ENCODE data around the gene DLG4.

DLG4 gene

DNA sequence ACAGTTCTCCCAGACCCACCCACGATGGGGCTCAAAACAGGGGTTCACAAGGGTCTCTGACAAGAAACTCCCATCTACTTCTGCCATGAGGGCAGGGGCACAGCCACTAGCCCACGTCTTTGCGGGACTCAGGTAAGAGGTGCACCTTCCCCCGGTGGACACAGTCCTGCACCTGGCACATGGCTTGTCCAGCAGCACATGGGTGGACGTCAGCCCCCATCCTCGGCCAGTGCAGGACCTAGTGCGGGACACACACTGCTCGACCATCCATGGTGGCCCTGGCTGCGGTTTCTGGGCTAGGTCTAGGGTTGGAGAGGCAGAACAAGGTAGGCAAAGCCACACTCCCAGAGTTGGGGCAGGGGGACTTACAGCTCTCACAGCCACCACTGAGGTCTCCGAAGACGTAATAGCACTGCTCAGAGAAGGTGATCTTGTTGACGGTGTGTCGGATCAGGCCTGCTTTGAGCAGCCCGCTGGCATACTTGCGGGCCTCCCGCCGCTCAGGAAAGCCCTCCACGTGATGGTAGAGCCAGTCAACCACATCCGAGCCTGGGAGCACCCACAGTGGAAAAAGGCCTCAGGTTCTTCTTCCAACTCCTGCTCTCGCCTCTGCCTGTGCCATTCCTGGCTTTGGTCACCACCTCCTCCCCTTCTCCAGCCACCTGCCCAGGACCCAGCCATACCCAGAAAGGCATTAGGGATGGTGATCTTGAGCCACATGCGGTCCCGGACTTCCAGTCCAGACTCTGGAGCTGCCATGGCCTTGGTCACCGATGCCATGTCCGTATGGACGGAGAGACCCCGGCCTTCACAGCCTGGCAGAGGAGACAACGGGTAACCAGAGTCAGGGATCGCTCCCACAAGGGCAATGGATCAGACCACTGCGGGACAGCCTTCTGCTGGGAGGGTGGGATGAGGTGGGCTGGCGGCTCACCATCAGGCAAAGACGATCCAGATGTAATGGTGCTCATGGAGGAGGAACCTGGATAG is 7.4 kb upstream of the DLG4 start:
- no peak for DNase-seq

DNA sequence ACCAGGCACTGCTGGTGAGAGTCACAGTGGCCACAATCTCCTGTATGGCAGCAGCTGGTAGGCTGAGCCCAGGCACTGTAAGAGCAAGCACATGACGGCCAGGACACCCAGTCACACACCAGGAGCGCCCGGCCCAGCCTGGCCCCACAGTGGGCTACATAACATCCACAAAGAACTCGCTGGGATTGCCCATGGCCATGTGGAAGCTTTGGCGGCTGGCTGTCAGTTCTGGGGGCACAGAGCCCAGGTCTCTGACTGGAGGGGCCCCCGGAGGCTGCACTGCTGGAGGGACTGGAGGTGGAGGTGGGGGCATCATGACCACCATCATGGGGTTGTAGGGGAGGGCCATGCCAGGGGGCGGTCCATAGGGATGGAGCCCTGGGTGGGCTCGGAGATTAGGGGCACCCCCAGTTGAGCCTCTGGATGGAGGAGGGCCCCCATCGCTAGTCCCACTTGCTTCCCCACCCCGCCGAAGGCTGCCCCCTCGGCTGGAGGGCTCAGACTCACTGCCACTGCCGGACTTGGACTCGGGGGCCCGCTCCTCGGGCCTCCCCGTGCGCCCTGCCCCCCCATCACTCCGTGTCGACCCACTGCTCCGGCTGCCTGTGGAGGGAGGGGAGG is 6.2 kb upstream of the DLG4 start:
- DNase-seq, result no peak

DNA sequence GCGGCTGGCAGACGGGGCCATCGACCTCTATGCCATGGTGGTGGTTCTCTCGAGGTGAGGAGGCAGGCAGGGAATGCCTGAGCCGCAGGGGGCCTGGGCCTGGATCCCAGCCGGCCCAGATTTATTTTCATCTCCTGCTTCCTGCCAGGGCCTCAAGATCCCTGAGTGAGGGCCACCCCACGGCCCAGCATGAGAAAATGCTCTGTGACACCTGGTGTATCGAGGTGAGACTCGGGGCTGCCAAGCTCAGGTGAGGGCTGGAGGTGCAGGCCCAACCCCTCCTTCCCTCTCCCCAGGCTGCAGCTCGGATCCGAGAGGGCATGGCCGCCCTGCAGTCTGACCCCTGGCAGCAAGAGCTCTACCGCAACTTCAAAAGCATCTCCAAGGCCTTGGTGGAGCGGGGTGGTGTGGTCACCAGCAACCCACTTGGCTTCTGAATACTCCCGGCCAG is 5.0 kb upstream of the DLG4 start:
- no peak for DNase-seq

DNA sequence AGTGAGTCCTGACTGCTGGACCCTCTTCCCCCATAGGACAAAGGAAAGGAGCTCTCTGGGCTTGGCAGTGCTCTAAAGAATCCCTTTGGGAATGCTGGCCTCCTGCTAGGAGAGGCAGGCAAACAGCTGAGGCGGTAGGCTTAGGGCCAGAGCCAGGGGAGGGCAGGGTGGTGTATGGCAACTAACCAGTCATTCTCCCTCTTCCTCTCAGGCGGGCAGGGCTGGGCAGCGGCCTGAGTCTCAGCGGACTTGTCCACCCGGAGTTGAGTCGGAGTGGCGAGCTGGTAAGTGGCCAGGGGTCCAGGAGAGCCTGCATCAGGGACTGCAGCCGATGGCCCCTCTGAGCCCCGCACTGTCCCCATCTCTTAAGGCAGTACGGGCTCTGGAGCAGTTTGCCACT is 4.5 kb upstream of the DLG4 start:
- DNase-seq, result no peak

DNA sequence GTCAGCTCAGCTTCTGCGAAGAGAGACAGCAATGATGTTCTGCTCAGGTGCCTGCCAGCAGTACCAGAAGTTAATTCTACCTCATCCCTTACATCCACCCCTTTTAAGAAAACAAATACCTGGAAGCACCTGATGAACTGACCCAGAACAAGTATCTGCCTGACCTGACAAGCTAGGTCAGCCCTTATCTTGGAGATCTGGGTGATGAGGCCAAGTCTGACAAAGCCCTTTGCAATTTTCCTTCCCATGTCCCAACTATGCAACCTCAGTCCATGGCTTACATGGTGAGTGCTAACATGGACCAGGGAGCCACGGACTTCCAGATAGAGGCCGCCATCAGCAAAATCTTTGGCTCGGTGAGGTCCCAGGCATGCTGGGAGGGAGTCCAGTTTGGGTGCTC is 3.7 kb upstream of the DLG4 start:
- no peak for DNase-seq

DNA sequence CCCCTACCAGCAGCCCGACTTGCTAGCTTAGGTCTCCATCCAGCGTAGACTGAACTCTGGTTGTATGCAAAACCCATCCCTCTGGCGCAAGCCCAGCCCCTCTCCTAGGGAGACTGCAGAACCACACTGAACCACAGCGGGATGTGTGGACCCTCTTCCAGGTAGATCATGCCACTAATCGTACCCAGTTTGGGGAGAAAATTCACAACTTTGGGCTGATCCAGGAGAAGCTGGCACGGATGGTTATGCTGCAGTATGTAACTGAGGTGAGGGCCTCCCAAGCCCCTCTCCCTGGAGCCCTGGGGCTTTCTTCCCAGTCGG is 3.3 kb upstream of the DLG4 start:
- no peak for DNase-seq

DNA sequence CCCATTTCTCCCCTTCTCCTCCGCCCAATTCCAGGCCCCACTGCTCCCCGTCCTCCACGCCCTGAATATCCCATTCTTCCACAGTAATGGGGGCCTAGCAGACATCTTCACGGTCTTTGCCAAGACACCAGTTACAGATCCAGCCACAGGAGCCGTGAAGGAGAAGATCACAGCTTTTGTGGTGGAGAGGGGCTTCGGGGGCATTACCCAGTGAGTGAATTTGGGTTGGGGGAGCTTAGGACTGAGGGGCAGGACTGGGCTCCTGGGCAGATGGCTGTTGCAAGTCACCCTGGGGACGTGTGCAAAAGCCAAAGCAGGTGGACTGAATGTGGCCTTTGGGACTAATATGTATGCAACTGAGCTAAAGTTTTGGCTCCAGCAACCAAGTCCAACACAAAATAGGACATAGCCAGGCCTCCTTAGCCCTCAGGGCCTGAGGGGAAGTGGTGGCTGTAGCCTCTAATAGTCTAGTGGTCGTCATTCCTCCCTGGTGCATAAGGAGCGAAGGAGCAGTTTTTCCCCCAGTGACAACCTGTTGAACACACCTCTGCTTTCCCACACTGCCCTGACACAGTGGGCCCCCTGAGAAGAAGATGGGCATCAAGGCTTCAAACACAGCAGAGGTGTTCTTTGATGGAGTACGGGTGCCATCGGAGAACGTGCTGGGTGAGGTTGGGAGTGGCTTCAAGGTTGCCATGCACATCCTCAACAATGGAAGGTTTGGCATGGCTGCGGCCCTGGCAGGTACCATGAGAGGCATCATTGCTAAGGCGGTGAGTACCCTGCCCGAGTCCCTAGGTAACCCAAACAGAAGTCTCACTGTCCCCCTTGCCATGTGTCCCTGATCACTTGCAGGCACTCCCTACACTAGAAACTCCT is 2.7 kb upstream of the DLG4 start:
- DNase-seq, result no peak

DNA sequence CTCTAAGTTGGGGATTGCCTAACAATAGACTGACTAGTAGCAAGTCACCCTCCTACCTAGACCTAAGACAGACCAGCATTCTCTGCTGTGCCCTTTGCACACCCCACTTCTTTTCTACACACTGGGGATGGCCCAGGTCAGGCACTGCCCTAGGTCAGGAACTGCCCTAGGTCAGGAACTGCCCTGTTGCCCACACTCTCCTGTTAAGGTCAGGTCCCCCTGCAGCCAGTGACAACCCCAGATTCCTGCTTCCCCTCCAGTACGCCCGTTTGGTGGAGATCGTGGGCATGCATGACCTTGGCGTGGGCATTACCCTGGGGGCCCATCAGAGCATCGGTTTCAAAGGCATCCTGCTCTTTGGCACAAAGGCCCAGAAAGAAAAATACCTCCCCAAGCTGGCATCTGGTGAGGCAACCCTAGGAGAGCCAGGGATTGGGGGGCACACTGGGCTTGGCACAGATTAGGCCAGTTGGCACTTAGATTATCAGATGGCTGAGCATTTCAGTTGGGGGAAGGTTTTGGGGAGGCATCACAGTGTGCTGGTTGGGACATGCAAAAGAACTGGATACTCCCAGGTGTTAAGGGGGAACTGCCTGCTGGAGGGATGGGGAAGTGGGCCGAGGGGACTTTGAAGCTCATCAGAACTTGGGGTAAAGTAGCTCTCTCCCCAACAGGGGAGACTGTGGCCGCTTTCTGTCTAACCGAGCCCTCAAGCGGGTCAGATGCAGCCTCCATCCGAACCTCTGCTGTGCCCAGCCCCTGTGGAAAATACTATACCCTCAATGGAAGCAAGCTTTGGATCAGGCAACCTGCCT is 1.8 kb upstream of the DLG4 start:
- DNase-seq, result no peak

DNA sequence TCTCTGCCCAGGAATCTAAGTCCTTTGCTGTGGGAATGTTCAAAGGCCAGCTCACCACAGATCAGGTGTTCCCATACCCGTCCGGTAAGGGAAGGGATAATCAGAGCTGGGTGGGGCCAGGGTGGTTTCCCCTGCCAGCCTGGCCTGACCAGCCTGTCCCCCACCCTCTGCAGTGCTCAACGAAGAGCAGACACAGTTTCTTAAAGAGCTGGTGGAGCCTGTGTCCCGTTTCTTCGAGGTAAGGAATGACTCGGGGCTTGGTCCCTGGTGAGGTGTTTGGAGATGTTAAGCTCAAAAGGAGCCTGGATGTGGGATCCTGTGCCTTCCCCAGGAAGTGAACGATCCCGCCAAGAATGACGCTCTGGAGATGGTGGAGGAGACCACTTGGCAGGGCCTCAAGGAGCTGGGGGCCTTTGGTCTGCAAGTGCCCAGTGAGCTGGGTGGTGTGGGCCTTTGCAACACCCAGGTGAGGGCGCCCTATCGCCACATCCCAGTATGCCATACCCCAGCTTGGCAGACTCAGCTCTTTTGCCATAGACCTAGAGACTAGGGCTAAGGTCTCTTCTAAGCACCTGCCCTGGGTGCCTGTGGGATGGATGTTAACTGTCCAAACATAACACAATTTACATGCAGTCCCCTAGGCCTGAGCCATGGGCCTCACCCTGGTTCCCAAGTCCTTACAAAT is 1.1 kb upstream of the DLG4 start:
- DNase-seq, result peak; percentile 43

DNA sequence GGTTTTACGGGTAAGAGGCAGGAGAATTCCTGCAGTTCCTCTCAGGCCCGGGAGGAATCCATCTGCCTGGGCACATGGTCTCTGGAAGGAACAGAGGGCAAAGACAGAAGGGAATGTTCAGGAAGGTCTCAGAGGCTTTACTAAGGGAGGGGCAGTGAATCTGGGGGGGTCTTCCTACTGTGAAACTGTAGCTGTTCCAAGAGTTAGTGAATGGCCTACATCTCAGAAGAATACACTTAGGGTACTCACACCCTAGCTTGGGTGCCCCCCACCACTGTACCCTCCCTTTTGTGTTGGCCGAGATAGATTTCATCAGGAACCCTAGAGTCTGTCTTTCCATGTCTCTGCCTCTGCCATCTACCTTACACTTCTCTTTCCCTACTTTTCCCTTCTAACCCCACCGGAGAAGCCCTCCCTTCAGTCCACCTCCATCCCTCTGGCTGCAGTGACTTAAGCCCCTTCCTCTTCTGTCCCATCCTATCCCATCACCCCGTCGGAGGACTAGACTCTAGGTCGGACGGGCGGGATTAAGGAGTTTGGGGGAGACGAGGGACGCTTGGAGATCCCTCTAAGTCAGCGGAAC is 316 bp downstream of the DLG4 start:
- DNase-seq, result no peak

DNA sequence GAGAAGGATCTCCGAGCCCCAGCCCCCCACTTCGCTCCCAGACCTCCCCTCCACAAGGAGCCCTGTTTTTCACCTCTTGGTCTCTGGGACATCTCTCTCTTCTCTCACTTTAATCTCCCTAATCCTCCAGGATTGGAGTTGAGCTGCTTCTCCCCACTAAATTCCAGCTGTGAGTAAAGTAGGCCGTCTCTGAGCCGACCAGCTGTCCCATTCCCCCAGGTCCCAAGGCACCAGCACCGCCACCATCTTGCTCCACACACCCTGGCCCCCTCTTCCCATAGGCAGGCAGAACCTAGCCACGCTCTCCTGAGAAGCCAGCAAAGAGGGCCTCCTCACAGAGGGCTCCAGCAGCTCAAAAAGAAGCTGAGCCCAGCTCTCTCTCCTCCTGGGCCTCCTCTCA is 878 bp downstream of the DLG4 start:
- no peak for DNase-seq

DNA sequence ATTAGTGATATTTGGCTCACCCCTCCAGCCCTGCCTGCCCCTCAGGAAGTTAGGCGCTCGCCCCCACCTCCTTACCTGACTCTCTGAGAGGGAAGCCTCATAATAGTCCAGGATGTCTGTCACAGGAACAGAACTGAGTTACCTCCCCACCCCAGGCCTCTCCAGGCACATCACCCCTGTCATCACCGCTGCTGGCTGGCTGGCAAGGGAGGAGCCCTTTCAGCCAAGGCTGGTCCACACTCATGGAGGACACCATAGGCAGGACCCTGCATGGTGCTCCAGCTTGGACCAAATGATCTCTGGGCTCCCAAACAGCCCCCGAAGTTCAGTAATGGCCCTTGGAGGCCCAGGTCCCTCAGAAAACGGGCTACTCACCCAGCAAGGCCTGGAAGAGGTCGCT is 1.5 kb downstream of the DLG4 start:
- DNase-seq, result no peak

DNA sequence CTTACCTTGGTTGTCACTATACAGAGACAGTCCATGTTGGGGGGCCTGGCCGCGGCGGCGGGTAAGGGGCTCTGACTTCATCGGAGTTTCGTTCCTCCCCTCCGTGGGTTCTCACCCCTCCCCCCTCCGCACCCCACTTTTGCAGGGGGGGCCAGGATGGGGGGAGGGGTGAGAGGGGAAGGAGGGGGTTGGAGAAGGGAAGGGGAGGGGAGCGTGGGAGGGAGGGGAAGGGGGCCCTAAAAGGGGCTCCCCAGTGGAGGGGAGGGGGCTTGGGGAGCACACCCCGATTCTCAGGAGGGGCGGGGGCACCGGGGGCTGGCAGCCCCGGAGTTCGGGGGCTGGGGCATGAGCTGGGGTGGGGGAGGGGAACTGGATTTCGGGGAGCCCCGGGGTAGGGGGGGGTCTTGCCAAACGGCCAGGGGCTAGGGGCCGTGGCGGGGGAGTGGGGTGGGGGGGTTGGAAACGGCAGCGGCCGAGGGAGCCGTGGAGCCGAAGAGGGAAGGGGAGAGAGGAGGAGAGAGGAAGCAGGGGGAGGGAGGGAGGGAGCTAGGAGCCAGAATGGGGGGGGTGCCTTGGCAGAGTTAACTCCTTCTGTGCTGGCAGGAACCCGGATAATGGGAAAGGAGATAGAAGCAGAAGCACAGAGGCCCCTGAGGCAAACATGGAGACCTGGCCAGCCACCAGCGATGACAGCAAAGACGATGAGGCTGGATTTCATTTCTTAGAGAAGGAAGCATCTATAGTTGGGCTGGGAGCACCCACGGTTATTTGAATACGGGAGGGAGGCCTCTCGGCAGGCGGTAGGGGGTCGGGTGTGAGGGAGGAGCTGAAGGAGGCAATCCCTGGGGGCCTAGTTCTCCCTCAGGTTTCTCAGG is 2.3 kb downstream of the DLG4 start:
- no peak for DNase-seq

DNA sequence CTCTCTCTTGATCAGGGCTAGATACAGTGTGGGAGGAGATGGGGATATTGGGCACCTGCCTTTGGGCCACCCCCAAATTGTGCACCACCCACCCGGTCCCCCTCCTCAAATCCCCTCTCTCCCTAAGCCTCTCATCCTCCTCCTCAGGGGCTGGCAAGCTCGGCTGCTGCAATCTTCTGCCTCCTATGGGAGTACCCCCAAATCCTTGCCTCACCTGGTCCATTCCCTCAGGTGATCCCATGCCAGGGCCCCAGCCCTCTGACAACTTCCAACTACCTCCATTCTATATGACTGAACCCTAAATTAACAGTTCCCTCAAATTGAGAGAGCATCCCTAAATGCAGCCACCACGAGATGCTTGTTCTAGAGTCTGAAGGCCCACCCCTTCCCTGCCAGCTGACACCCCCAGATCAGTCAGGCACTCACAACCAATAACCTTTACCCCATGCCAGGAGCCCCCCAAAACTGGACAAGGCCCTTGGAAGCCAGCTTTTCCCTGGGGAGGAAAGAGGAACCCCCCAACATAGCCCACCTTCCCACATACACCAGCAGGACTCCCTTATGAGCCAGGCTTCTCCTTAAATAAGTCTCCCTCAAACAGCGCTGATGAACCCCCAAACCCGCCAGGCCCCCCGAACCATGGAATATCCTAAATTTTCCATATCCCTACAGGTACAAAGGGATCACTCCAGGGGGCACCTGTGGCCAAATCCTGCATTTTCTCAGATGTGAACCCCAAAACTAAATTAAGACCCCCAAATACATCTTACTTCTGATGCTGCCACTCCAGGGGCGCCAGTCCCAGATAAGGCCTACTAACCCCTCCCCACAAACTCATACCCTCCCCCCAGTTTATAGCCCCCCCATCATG is 3.2 kb downstream of the DLG4 start:
- no peak for DNase-seq

DNA sequence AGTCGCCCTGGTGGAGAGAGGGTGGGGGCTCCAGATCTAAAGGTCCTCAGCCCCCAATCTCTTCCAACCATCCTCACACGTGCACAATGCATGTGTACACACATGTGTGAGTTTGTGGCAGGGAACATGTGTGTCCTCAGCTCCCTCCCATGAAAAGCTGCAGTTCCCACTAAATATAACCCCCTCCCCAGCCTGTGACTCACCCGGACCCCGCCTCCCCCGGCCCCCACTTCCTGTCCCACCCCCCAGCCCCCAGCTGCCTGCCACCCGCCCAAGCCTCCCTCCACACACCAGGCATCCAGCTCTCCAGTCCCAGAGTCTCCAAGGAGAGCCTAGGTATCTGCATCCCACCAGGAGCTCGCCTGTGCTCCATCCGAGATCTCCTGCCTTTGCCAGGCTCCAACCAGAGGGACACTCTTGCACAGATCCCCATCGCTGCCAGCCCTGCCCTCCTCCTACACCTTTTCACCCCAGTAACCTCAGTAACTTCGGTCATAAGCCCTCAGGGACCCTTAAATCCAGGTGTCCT is 3.9 kb downstream of the DLG4 start:
- DNase-seq, result no peak

DNA sequence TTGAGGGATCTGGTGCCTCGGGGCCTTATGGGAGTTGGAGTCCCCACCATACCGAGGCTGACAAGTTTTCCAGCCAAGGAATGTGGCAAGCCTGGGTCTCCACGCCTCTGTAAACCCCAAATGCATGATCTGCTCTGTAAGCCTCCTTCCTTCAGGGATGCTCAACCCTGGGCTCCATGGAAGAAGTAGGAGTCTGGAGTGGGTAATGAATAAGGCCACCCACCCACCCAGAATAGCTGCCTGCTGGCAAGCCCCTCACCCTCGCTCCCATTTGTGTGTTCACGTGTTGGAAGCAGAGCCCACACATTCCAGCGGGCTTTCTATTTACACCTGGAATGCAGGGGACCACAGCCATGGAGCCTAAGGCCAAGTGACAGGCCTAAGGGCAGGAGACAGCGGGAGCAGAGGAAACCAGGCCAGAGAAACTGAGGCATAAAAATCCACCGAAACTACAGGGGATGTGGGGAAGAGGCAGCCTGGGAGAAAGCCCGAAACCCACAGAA is 4.4 kb downstream of the DLG4 start:
- no peak for DNase-seq

DNA sequence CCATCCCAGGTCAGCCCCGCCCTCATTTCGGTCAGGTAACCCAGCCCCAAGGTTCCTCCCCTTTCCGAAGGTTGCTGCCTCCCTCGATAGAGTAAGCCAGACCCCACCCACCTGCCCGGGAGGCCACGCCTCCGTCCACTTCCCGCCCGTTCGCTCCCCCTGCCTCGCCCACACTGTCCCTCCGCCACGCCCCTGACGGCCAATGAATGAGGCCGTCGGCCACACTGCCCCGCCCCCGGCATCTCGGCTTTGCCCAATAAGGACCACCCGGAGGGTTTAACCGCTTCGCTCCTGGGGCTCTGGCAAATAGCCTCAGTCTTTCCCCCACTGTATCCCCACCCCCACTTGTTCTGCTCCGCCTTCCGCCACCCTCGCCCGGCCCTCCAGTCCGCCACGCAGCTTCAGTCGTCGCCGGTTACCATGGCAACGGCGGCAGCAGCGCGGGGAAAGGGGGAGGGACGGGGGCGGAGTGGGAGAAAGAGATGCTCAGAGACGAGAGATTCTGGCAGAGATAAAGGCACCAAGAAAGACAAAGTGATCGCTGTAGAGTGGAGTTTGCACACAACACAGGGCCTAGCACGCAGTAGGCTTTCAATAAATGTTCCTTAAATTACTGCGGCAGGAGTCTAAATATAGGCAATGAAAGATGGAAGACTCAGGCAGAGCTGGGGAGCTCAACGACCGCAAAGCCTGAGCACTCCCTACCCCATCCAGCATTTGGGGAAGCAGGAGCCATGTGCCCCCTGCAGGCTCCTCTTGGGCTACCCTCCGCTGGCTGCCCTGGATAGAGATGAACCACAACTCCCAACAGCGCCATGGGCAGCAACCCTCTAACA is 5.1 kb downstream of the DLG4 start:
- peak; percentile 98 for DNase-seq

DNA sequence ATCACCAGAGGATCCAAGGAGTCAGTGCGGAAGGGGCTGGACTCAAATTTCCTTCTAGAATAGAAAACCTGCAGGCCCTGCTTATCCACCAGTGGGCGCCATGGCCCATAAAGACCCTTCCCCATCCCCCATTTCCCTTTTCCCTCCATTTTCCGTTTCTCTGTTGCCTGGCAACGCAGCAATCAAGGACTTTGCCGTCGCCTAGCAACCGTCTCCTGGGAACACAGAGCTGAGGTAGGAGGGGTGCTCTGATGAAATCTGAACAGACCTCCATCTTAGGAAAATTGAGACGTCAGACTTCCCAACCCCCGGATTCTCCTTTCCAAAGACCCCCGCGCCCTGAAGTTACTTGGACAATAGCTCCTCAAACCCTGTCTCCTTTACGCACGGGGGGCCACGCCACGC is 5.7 kb downstream of the DLG4 start:
- peak; percentile 42 for DNase-seq
